ENCODE measurements around the gene SCYL1. TPM values are rescaled to one million over a fixed set of nuclear protein-coding genes. Genes with fewer than 3 reads are reported as not detected.
A peak's percentile ranks its signal among the peaks of the same experiment; 100 is the strongest.

SCYL1 gene
- total and polyA plus RNA-seq, 2 donors from 2014 or later, result 72.2 to 78.9 TPM

DNA sequence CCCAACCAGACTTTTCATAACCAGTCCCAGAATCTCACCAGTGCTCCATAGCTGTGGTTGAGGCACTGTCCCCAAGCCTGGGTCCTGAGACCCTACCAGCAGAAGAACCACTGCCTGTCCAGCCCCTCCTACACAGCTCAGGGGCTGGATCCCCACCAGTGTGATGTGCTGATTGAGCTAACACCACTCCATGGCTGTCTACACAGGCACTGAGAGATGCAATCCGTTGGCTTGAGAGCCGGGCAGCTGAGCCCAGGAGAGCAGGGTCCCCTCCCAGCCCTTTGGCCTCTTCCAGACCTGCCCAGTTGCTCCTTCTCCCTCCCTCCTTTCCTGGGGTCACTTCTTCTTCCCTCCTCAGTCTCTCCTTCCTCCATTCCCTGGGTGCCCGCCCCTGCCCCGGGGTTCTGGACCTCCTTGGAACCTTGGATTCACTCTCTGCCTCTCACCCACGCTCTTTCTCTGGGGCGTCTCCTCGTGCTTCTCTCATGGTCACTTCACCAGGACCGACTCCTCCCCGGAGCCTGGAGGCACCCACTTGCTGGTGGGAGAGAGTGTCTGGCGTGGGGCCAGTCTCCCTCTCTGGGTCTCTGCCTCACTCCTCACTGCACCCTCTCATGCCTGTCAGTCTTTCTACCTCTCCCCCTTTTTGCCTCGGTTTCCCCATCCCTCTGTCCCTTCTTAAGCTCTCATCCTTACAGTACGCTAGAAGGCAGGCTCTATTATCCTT lies 706 bp upstream of the SCYL1 start:
- FAIRE-seq (no peak), DNase-seq (peak in 2 of 5 donors; percentile 82 to 89)
- Histone ChIP-seq H3K4me3 (ENCODE audit: low read length in 3 of 3) (peak overlapping the region; percentile 17 to 64 (median 53)), H3K36me3 (ENCODE audit: control insufficient read depth in 2 of 3, insufficient read depth in 3 of 3, low read length in 3 of 3) (peaks cover 4 to 10% (median 4%) of the 10 kb centered on the region in 3 donors), H3K4me1 (ENCODE audit: control insufficient read depth in 2 of 3, insufficient read depth in 2 of 3, low read depth in 1 of 3, low read length in 3 of 3) (peaks cover 0 to 24% (median 16%) of the 10 kb centered on the region in 3 donors), H3K9ac (ENCODE audit: low read length in 3 of 3) (peak overlapping the region in 2 of 3 donors; percentile 54 to 69), H3K27me3 (ENCODE audit: control insufficient read depth, insufficient read depth, low read length) (no peaks in the 10 kb centered on the region), H3K27ac (ENCODE audit: low read depth in 2 of 2, low read length in 2 of 2) (peak overlapping the region; percentile 73 to 76), H3K9me3 (ENCODE audit: control insufficient read depth in 2 of 3, insufficient read depth in 1 of 3, low read length in 3 of 3) (no peaks in the 10 kb centered on the region)
- intact Hi-C loops (cut with DNase I), result no loop called here
- TF ChIP-seq, protein P1, sequence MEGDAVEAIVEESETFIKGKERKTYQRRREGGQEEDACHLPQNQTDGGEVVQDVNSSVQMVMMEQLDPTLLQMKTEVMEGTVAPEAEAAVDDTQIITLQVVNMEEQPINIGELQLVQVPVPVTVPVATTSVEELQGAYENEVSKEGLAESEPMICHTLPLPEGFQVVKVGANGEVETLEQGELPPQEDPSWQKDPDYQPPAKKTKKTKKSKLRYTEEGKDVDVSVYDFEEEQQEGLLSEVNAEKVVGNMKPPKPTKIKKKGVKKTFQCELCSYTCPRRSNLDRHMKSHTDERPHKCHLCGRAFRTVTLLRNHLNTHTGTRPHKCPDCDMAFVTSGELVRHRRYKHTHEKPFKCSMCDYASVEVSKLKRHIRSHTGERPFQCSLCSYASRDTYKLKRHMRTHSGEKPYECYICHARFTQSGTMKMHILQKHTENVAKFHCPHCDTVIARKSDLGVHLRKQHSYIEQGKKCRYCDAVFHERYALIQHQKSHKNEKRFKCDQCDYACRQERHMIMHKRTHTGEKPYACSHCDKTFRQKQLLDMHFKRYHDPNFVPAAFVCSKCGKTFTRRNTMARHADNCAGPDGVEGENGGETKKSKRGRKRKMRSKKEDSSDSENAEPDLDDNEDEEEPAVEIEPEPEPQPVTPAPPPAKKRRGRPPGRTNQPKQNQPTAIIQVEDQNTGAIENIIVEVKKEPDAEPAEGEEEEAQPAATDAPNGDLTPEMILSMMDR (IDR thresholded peaks at IDR 0.05; ENCODE audit: borderline replicate concordance, extremely low read depth, insufficient read depth), result no peak

DNA sequence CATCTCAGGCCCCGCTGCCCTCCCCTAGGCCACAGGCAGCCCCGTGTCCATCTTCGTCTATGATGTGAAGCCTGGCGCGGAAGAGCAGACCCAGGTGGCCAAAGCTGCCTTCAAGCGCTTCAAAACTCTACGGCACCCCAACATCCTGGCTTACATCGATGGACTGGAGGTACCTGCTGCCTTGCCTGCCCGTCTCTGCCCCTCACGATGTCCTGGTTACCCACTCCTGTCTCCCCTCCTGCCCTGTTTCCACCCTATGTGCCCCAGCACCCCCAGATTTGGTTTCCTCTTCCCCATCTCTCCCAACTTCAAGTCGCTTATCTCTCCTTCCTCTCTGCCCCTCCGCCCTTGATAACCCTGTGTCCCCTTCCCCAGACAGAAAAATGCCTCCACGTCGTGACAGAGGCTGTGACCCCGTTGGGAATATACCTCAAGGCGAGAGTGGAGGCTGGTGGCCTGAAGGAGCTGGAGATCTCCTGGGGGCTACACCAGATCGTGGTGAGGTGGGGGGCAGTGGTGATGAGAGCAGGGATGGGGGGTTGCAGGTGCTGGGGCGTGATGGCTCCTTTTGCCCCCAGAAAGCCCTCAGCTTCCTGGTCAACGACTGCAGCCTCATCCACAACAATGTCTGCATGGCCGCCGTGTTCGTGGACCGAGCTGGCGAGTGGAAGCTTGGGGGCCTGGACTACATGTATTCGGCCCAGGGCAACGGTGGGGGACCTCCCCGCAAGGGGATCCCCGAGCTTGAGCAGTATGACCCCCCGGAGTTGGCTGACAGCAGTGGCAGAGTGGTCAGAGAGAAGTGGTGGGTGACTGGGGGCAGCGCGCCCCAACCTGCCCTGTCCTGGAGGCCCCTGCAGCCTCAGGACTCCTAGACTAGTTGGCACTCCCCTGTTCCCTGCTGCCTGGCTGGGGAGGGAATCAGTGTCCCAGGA lies 930 bp downstream of the SCYL1 start:
- Histone ChIP-seq H3K9ac (ENCODE audit: low read length in 3 of 3) (peak overlapping the region; percentile 37 to 92 (median 81)), H3K27ac (ENCODE audit: low read depth in 2 of 2, low read length in 2 of 2) (peak overlapping the region; percentile 63 to 67), H3K36me3 (ENCODE audit: control insufficient read depth in 2 of 3, insufficient read depth in 3 of 3, low read length in 3 of 3) (peaks cover 4 to 22% (median 6%) of the 10 kb centered on the region in 3 donors), H3K4me3 (ENCODE audit: low read length in 3 of 3) (peak overlapping the region; percentile 60 to 84 (median 80)), H3K27me3 (ENCODE audit: control insufficient read depth, insufficient read depth, low read length) (no peaks in the 10 kb centered on the region), H3K4me1 (ENCODE audit: control insufficient read depth in 2 of 3, insufficient read depth in 2 of 3, low read depth in 1 of 3, low read length in 3 of 3) (peaks cover 0 to 24% (median 16%) of the 10 kb centered on the region in 3 donors), H3K9me3 (ENCODE audit: control insufficient read depth in 2 of 3, insufficient read depth in 1 of 3, low read length in 3 of 3) (no peaks in the 10 kb centered on the region)
- TF ChIP-seq, protein P1 (IDR thresholded peaks at IDR 0.05; ENCODE audit: borderline replicate concordance, extremely low read depth, insufficient read depth), result no peak
- DNase-seq (peak in 1 of 5 donors; percentile 83), FAIRE-seq (no peak)
- intact Hi-C loops (cut with DNase I), result no loop called here

DNA sequence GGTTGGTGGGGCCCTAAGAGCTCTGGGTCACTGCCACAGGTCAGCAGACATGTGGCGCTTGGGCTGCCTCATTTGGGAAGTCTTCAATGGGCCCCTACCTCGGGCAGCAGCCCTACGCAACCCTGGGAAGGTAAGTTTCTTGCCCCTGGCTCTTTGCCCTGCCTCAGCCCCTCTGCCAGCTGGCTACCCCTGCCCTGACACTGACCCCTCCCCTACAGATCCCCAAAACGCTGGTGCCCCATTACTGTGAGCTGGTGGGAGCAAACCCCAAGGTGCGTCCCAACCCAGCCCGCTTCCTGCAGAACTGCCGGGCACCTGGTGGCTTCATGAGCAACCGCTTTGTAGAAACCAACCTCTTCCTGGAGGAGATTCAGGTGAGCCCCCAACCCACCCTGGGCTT lies 1.9 kb downstream of the SCYL1 start:
- no peak overlapping the region for H3K4me3 ChIP-seq (ENCODE audit: low read length in 3 of 3)
- DNase-seq, result peak in 1 of 5 donors; percentile 69

More for the DNA sequence above, 1.9 kb downstream of the SCYL1 start:
- peaks cover 5 to 30% (median 13%) of the 10 kb centered on the region in 3 donors for H3K36me3 ChIP-seq (ENCODE audit: control insufficient read depth in 2 of 3, insufficient read depth in 3 of 3, low read length in 3 of 3)
- H3K9me3 ChIP-seq (ENCODE audit: control insufficient read depth in 2 of 3, insufficient read depth in 1 of 3, low read length in 3 of 3), result no peaks in the 10 kb centered on the region
- H3K4me1 ChIP-seq (ENCODE audit: control insufficient read depth in 2 of 3, insufficient read depth in 2 of 3, low read depth in 1 of 3, low read length in 3 of 3), result peaks cover 0 to 24% (median 16%) of the 10 kb centered on the region in 3 donors
- FAIRE-seq, result no peak
- no peak overlapping the region for H3K27ac ChIP-seq (ENCODE audit: low read depth in 2 of 2, low read length in 2 of 2)
- TF ChIP-seq, protein P1 (IDR thresholded peaks at IDR 0.05; ENCODE audit: borderline replicate concordance, extremely low read depth, insufficient read depth), result no peak
- no peak overlapping the region for H3K9ac ChIP-seq (ENCODE audit: low read length in 3 of 3)
- H3K27me3 ChIP-seq (ENCODE audit: control insufficient read depth, insufficient read depth, low read length), result no peaks in the 10 kb centered on the region
- intact Hi-C loops (cut with DNase I), result no loop called here
